Activated naive CD4-positive, alpha-beta T cell treated with anti-CD3 and anti-CD28 coated beads, Interleukin-2, amount 50 U/mL, for 16 hours (primary cell): ENCODE results near the gene CERCAM.
"Not testable (repeated sequence)": the region's sequence is repeated elsewhere in the genome, so short reads cannot be mapped to it uniquely, and the experiment has no call there.

Source experiments
- DNase-seq: peaks from one replicate; pipeline ENCODE4 v3.0.0-alpha.2; 2020

CERCAM gene

GRCh38 chr9:128419061-128419925, 1.4 kb upstream of the CERCAM start:
- no peak for DNase-seq

GRCh38 chr9:128420060-128420650, 502 bp upstream of the CERCAM start:
- DNase-seq = peak; percentile 62

- no peak for DNase-seq
Measured at GRCh38 chr9:128421482-128421996, 882 bp downstream of the CERCAM start.

GRCh38 chr9:128422022-128422782, 1.5 kb downstream of the CERCAM start:
- DNase-seq = not testable (repeated sequence)

- DNase-seq = no peak
Measured at GRCh38 chr9:128422783-128423150, 2.1 kb downstream of the CERCAM start.

GRCh38 chr9:128423356-128423755, 2.7 kb downstream of the CERCAM start:
- not testable (repeated sequence) for DNase-seq

- no peak for DNase-seq
Measured at GRCh38 chr9:128424268-128424780, 3.7 kb downstream of the CERCAM start.

GRCh38 chr9:128428644-128429512, 8.2 kb downstream of the CERCAM start:
- DNase-seq = no peak

- no peak for DNase-seq
Measured at GRCh38 chr9:128429513-128430086, 8.9 kb downstream of the CERCAM start.

GRCh38 chr9:128431207-128431606, 10.6 kb downstream of the CERCAM start:
- DNase-seq = no peak

- no peak for DNase-seq
Measured at GRCh38 chr9:128434340-128434739, 13.7 kb downstream of the CERCAM start.

GRCh38 chr9:128435611-128436010, 15.0 kb downstream of the CERCAM start:
- no peak for DNase-seq

- DNase-seq = peak; percentile 81
Measured at GRCh38 chr9:128438343-128439109, 17.9 kb downstream of the CERCAM start.

GRCh38 chr9:128439273-128439672, 18.6 kb downstream of the CERCAM start:
- DNase-seq = no peak

- DNase-seq = no peak
Measured at GRCh38 chr9:128442150-128442549, 21.5 kb downstream of the CERCAM start.

- DNase-seq = not testable (repeated sequence)
Measured at GRCh38 chr9:128446505-128446904, 25.8 kb downstream of the CERCAM start.

- DNase-seq = no peak
Measured at GRCh38 chr9:128448746-128449145, 28.1 kb downstream of the CERCAM start.

- DNase-seq = no peak
Measured at GRCh38 chr9:128454991-128455390, 34.3 kb downstream of the CERCAM start.

- peak; percentile 99 for DNase-seq
Measured at GRCh38 chr9:128455849-128456612, 35.4 kb downstream of the CERCAM start, which contains the start of gene ODF2. TSS of gene ODF2 (plus strand) at chr9:128456006. CDS start at chr9:128456092, 86 bp downstream.

- DNase-seq = peak; percentile 70
Measured at GRCh38 chr9:128456613-128457061, 36.0 kb downstream of the CERCAM start.
